Ishikawa (cell line): Measurements from ENCODE around the gene AGPAT2.

Experiments
- CEBPB ChIP-seq: IDR thresholded peaks from 2 replicates; pipeline ENCODE4 v1.6.1; 2012
- CREB1 ChIP-seq: IDR thresholded peaks from 2 replicates; pipeline ENCODE4 v1.6.1; 2012; ENCODE audit warnings: low read depth
- EGR1 ChIP-seq: IDR thresholded peaks from 2 replicates; pipeline ENCODE4 v1.6.1; 2012
- EP300 ChIP-seq: IDR thresholded peaks from 2 replicates; pipeline ENCODE4 v1.6.1; 2012; ENCODE audit warnings: borderline replicate concordance
- FOXM1 ChIP-seq: IDR thresholded peaks from 2 replicates; pipeline ENCODE4 v1.6.1; 2012; ENCODE audit warnings: low read depth, borderline replicate concordance
- MAX ChIP-seq: IDR thresholded peaks from 2 replicates; pipeline ENCODE4 v1.6.1; 2012
- NFIC ChIP-seq: IDR thresholded peaks from 2 replicates; pipeline ENCODE4 v1.6.1; 2012
- RAD21 ChIP-seq: IDR thresholded peaks from 2 replicates; pipeline ENCODE4 v1.6.1; 2012; ENCODE audit warnings: low read depth
- REST ChIP-seq: IDR thresholded peaks from 2 replicates; pipeline ENCODE4 v1.6.1; 2012; ENCODE audit warnings: low read depth, mild to moderate bottlenecking
- TAF1 ChIP-seq: IDR thresholded peaks from 2 replicates; pipeline ENCODE4 v1.6.1; 2012; ENCODE audit warnings: low read depth, mild to moderate bottlenecking
- TCF12 ChIP-seq: IDR thresholded peaks from 2 replicates; pipeline ENCODE4 v1.6.1; 2012; ENCODE audit warnings: low read depth
- TEAD4 ChIP-seq: IDR thresholded peaks from 2 replicates; pipeline ENCODE4 v1.6.1; 2012
- USF1 ChIP-seq: IDR thresholded peaks from 2 replicates; pipeline ENCODE4 v1.6.1; 2012
- YY1 ChIP-seq: IDR thresholded peaks from 2 replicates; pipeline ENCODE4 v1.6.1; 2012; ENCODE audit warnings: low read depth
- ZBTB7A ChIP-seq: IDR thresholded peaks from 2 replicates; pipeline ENCODE4 v1.6.1; 2012; ENCODE audit warnings: low read depth

AGPAT2 gene

GRCh38 chr9:136660971-136661550 lies 26.2 kb downstream of the AGPAT2 start:
- TF ChIP-seq CREB1 (no peak), YY1 (no peak), RAD21 (no peak), USF1 (no peak), FOXM1 (no peak), REST (no peak), CEBPB (no peak), MAX (no peak), NFIC (no peak), TCF12 (no peak), EP300 (no peak), TAF1 (no peak), TEAD4 (no peak), ZBTB7A (no peak), EGR1 (no peak)

GRCh38 chr9:136659861-136660784 lies 27.1 kb downstream of the AGPAT2 start:
- TF ChIP-seq ZBTB7A (no peak), TCF12 (no peak), TAF1 (no peak), MAX (no peak), RAD21 (no peak), FOXM1 (no peak), CEBPB (no peak), USF1 (no peak), CREB1 (no peak), NFIC (no peak), REST (no peak), TEAD4 (no peak), YY1 (no peak), EGR1 (no peak), EP300 (no peak)

- TF ChIP-seq EP300 (no peak), TCF12 (no peak), EGR1 (no peak), CEBPB (no peak), ZBTB7A (peak; percentile 51; the same call in 1 of the 2 replicates), USF1 (no peak)
These were observed 28.3 kb downstream of the AGPAT2 start for GRCh38 chr9:136658849-136659535.

- TF ChIP-seq TCF12 (no peak), CEBPB (no peak), NFIC (no peak), REST (no peak), RAD21 (no peak), FOXM1 (no peak), CREB1 (no peak), EGR1 (no peak), EP300 (no peak), ZBTB7A (no peak), TEAD4 (no peak), USF1 (no peak), TAF1 (no peak), MAX (no peak), YY1 (no peak)
These were observed 29.0 kb downstream of the AGPAT2 start for GRCh38 chr9:136657974-136658848.
